A673 (cell line): Measurements from ENCODE around the gene PTCH2. TPM values are rescaled to one million over a fixed set of nuclear protein-coding genes. Genes with fewer than 3 reads are reported as not detected.

Experiments used
- BruUV-seq: library from RNA; stranded (reverse); fragments of 400-500 nt; replicated peaks from 2 replicates; lab custom pipeline; 2021; lab: Mats Ljungman, UMichigan
- CTCF ChIA-PET: fragments of 300-600 bp; sonication (Branson Sonifier 250); formaldehyde crosslinking; loops from one replicate; lab custom pipeline; 2022; ENCODE audit warnings: antibody characterized with exemption; lab: Charles Lee
- POLR2A ChIA-PET: fragments of 300-600 bp; sonication (Branson Sonifier 250); formaldehyde crosslinking; loops from one replicate; lab custom pipeline; 2022; ENCODE audit warnings: antibody characterized with exemption; ENCODE audit not compliant: low non-redundant PET; lab: Charles Lee
- DNase-seq: peaks from one replicate; pipeline ENCODE4 v3.0.0-alpha.2; 2015; ENCODE audit warnings: low spot score
- H3K27ac ChIP-seq: fragments of 200-600 bp; sonication (generic); 2 replicates; pipeline ENCODE4 v1.5.1; 2016; ENCODE audit warnings: mixed run types, low read depth, mild to moderate bottlenecking, mixed read lengths, antibody characterized with exemption, low read length; ENCODE audit not compliant: poor library complexity, severe bottlenecking
- H3K27me3 ChIP-seq: fragments of 200-600 bp; sonication (generic); replicated peaks from 2 replicates; pipeline ENCODE4 v1.6.1; 2017; ENCODE audit warnings: mixed run types, low read depth, mild to moderate bottlenecking, mixed read lengths, antibody characterized with exemption, low read length; ENCODE audit not compliant: insufficient read depth, poor library complexity
- H3K36me3 ChIP-seq: fragments of 200-600 bp; sonication (generic); 2 replicates; pipeline ENCODE4 v1.6.1; 2016; ENCODE audit warnings: mixed run types, mild to moderate bottlenecking, mixed read lengths, antibody characterized with exemption, low read length; ENCODE audit not compliant: insufficient read depth, poor library complexity, severe bottlenecking
- H3K4me1 ChIP-seq: fragments of 200-600 bp; sonication (generic); 2 replicates; pipeline ENCODE4 v1.6.1; 2017; ENCODE audit warnings: mixed run types, mild to moderate bottlenecking, mixed read lengths, antibody characterized with exemption, low read length; ENCODE audit not compliant: insufficient read depth, poor library complexity, severe bottlenecking
- H3K4me3 ChIP-seq: fragments of 200-600 bp; sonication (generic); 2 replicates; pipeline ENCODE4 v1.5.1; 2016; ENCODE audit warnings: low read depth, mixed run types, mild to moderate bottlenecking, mixed read lengths, low read length; ENCODE audit not compliant: poor library complexity, severe bottlenecking
- H3K9me3 ChIP-seq: fragments of 200-600 bp; sonication (generic); 2 replicates; pipeline ENCODE4 v1.6.1; 2016; ENCODE audit warnings: mixed run types, low read depth, mild to moderate bottlenecking, mixed read lengths, antibody characterized with exemption, low read length; ENCODE audit not compliant: poor library complexity, severe bottlenecking
- CTCF ChIP-seq: fragments of 300-800, 200-600 bp; sonication (generic); conservative IDR thresholded peaks from 2 replicates; pipeline ENCODE4 v1.5.1; 2017; ENCODE audit warnings: low read depth, mild to moderate bottlenecking, antibody characterized with exemption, low read length, moderate library complexity, mixed read lengths
- EZH2 ChIP-seq: fragments of 200-600 bp; sonication (generic); IDR thresholded peaks from 2 replicates; pipeline ENCODE4 v1.6.1; 2017; ENCODE audit warnings: borderline replicate concordance, low read depth, mild to moderate bottlenecking, mixed read lengths, antibody characterized with exemption, low read length; ENCODE audit not compliant: poor library complexity, severe bottlenecking
- intact Hi-C: fragments of 100-400 bp; cut with micrococcal nuclease; formaldehyde crosslinking; loops from one replicate; pipeline ENCODE4 v1.10.0; 2022; ENCODE audit not compliant: unreplicated experiment
- total RNA-seq: library from RNA; stranded (reverse); gene quantifications from 2 replicates; pipeline ENCODE4 v1.2.3, GENCODE V29; 2021

PTCH2 gene
- total RNA-seq, 1 experiment from 2014 or later: 2.3 TPM

- POLR2A ChIA-PET: no interaction called here
- DNase-seq: no peak
- H3K27me3 ChIP-seq: no peaks in the 10 kb centered on the region
- H3K36me3 ChIP-seq: peaks cover 65% of the 10 kb centered on the region
- peaks cover 7% of the 10 kb centered on the region for H3K4me1 ChIP-seq
- intact Hi-C loops: loop anchor here (2.0 to 5.0 kb wide), 2 partner anchors 35 to 63 kb away; no protein-coding TSS in a partner anchor
- TF ChIP-seq EZH2 (no peak), CTCF (no peak)
- no TSS peak for BruUV-seq
- CTCF ChIA-PET: no interaction called here
- H3K4me3 ChIP-seq: peak overlapping the region; percentile 90
- no peaks in the 10 kb centered on the region for H3K9me3 ChIP-seq
- H3K27ac ChIP-seq: peak overlapping the region; percentile 94
These were observed 65.5 kb downstream of the PTCH2 start for GRCh38 chr1:44777547-44777946.

- intact Hi-C loops: loop anchor here (2.0 to 5.0 kb wide), 2 partner anchors 34 to 62 kb away; no protein-coding TSS in a partner anchor
- H3K27me3 ChIP-seq: no peaks in the 10 kb centered on the region
- CTCF ChIA-PET: no interaction called here
- H3K27ac ChIP-seq: peak overlapping the region; percentile 94
- H3K36me3 ChIP-seq: peaks cover 60% of the 10 kb centered on the region
- no peaks in the 10 kb centered on the region for H3K9me3 ChIP-seq
- peak overlapping the region; percentile 90 for H3K4me3 ChIP-seq
- TF ChIP-seq EZH2 (no peak), CTCF (no peak)
- POLR2A ChIA-PET: no interaction called here
- BruUV-seq: no TSS peak
- DNase-seq: no peak
- H3K4me1 ChIP-seq: peaks cover 7% of the 10 kb centered on the region
These were observed 66.4 kb downstream of the PTCH2 start for GRCh38 chr1:44776730-44777068.

GRCh38 chr1:44775930-44776729 lies 66.9 kb downstream of the PTCH2 start:
- POLR2A ChIA-PET: interaction anchor here (1.0 kb wide), 1 partner anchor 46 kb away, joined by 3 read pairs; no protein-coding TSS in a partner anchor
- H3K4me1 ChIP-seq: peaks cover 7% of the 10 kb centered on the region
- peak overlapping the region; percentile 90 for H3K4me3 ChIP-seq
- peak overlapping the region; percentile 94 for H3K27ac ChIP-seq
- intact Hi-C loops: loop anchor here (2.0 to 5.0 kb wide), 2 partner anchors 34 to 61 kb away; no protein-coding TSS in a partner anchor
- TF ChIP-seq EZH2 (no peak), CTCF (no peak)
- DNase-seq: no peak
- TSS peak; percentile 47 for BruUV-seq
- peaks cover 54% of the 10 kb centered on the region for H3K36me3 ChIP-seq
- H3K27me3 ChIP-seq: no peaks in the 10 kb centered on the region
- H3K9me3 ChIP-seq: no peaks in the 10 kb centered on the region
- CTCF ChIA-PET: no interaction called here
